Measurements from ENCODE around the gene NANOS3. TPM values are rescaled to one million over a fixed set of nuclear protein-coding genes. Genes with fewer than 3 reads are reported as not detected.

NANOS3 gene
- total and polyA plus RNA-seq, 10 of the 15 experiments (the other 5 are each of a cell fraction or from before 2014, with no cell fraction given), result 0.31 to 1.7 (median 0.81) TPM

- TF ChIP-seq, protein P1, sequence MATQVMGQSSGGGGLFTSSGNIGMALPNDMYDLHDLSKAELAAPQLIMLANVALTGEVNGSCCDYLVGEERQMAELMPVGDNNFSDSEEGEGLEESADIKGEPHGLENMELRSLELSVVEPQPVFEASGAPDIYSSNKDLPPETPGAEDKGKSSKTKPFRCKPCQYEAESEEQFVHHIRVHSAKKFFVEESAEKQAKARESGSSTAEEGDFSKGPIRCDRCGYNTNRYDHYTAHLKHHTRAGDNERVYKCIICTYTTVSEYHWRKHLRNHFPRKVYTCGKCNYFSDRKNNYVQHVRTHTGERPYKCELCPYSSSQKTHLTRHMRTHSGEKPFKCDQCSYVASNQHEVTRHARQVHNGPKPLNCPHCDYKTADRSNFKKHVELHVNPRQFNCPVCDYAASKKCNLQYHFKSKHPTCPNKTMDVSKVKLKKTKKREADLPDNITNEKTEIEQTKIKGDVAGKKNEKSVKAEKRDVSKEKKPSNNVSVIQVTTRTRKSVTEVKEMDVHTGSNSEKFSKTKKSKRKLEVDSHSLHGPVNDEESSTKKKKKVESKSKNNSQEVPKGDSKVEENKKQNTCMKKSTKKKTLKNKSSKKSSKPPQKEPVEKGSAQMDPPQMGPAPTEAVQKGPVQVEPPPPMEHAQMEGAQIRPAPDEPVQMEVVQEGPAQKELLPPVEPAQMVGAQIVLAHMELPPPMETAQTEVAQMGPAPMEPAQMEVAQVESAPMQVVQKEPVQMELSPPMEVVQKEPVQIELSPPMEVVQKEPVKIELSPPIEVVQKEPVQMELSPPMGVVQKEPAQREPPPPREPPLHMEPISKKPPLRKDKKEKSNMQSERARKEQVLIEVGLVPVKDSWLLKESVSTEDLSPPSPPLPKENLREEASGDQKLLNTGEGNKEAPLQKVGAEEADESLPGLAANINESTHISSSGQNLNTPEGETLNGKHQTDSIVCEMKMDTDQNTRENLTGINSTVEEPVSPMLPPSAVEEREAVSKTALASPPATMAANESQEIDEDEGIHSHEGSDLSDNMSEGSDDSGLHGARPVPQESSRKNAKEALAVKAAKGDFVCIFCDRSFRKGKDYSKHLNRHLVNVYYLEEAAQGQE (IDR thresholded peaks at IDR 0.05; ENCODE audit: low read depth, low read length), result no peak; the same call in 1 of the 2 replicates
- peak; percentile 97 for TF ChIP-seq DPF2 (IDR thresholded peaks at IDR 0.05)
- TF ChIP-seq, protein P2, sequence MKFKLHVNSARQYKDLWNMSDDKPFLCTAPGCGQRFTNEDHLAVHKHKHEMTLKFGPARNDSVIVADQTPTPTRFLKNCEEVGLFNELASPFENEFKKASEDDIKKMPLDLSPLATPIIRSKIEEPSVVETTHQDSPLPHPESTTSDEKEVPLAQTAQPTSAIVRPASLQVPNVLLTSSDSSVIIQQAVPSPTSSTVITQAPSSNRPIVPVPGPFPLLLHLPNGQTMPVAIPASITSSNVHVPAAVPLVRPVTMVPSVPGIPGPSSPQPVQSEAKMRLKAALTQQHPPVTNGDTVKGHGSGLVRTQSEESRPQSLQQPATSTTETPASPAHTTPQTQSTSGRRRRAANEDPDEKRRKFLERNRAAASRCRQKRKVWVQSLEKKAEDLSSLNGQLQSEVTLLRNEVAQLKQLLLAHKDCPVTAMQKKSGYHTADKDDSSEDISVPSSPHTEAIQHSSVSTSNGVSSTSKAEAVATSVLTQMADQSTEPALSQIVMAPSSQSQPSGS (IDR thresholded peaks at IDR 0.05; ENCODE audit: low read length), result no peak; the same call in 1 of the 2 replicates
- TF ChIP-seq JUNB (IDR thresholded peaks at IDR 0.05), result peak; percentile 94
- peak; percentile 36; the same call in 1 of the 2 replicates for TF ChIP-seq SPI1 (IDR thresholded peaks at IDR 0.05; ENCODE audit: borderline replicate concordance, insufficient read depth, low read depth, low read length)
- TF ChIP-seq, protein P3, sequence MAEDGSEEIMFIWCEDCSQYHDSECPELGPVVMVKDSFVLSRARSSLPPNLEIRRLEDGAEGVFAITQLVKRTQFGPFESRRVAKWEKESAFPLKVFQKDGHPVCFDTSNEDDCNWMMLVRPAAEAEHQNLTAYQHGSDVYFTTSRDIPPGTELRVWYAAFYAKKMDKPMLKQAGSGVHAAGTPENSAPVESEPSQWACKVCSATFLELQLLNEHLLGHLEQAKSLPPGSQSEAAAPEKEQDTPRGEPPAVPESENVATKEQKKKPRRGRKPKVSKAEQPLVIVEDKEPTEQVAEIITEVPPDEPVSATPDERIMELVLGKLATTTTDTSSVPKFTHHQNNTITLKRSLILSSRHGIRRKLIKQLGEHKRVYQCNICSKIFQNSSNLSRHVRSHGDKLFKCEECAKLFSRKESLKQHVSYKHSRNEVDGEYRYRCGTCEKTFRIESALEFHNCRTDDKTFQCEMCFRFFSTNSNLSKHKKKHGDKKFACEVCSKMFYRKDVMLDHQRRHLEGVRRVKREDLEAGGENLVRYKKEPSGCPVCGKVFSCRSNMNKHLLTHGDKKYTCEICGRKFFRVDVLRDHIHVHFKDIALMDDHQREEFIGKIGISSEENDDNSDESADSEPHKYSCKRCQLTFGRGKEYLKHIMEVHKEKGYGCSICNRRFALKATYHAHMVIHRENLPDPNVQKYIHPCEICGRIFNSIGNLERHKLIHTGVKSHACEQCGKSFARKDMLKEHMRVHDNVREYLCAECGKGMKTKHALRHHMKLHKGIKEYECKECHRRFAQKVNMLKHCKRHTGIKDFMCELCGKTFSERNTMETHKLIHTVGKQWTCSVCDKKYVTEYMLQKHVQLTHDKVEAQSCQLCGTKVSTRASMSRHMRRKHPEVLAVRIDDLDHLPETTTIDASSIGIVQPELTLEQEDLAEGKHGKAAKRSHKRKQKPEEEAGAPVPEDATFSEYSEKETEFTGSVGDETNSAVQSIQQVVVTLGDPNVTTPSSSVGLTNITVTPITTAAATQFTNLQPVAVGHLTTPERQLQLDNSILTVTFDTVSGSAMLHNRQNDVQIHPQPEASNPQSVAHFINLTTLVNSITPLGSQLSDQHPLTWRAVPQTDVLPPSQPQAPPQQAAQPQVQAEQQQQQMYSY (CRISPR knock-in tag; IDR thresholded peaks at IDR 0.05), result no peak
- peak; percentile 99 for TF ChIP-seq IKZF1 (conservative IDR thresholded peaks at IDR 0.05)
- TF ChIP-seq JUND (IDR thresholded peaks at IDR 0.05; ENCODE audit: low read depth, low read length), result peak; percentile 92
- peak; percentile 94 for TF ChIP-seq POLR2AphosphoS5 (IDR thresholded peaks at IDR 0.05; ENCODE audit: low read length)
- peak; percentile 73 for TF ChIP-seq SMAD1 (IDR thresholded peaks at IDR 0.05; ENCODE audit: low read depth, partially characterized antibody)
- peak; percentile 62; the same call in 1 of the 2 replicates for TF ChIP-seq PML (IDR thresholded peaks at IDR 0.05; ENCODE audit: low read length)
- TF ChIP-seq RBBP5 (conservative IDR thresholded peaks at IDR 0.05), result no peak
- TF ChIP-seq WRNIP1 (IDR thresholded peaks at IDR 0.05; ENCODE audit: borderline replicate concordance, low read depth, low read length), result no peak
- TF ChIP-seq ZNF24 (IDR thresholded peaks at IDR 0.05), result no peak
- no peak for TF ChIP-seq TBL1XR1 (IDR thresholded peaks at IDR 0.05; ENCODE audit: low read depth, low read length)
- peak; percentile 75 for TF ChIP-seq RELA (IDR thresholded peaks at IDR 0.05; ENCODE audit: borderline replicate concordance, partially characterized antibody)
- peak; percentile 100 for TF ChIP-seq BCL3 (IDR thresholded peaks at IDR 0.05; ENCODE audit: borderline replicate concordance, insufficient read depth, low read depth, low read length, poor library complexity, severe bottlenecking)
- TF ChIP-seq SIN3A (IDR thresholded peaks at IDR 0.05; ENCODE audit: low read depth, low read length), result 0 out of 2 replicates have a peak, but pooled peaks have one; percentile 13
These were observed 15.0 kb upstream of the NANOS3 start (continued) for GRCh38 chr19:13861714-13862531.
